ENCODE results near the gene TTYH2. TPM values are rescaled to one million over a fixed set of nuclear protein-coding genes. Genes with fewer than 3 reads are reported as not detected.

TTYH2 gene
- polyA plus RNA-seq, 1 donor from 2014 or later: 2.5 TPM

GRCh38 chr17:74235040-74235581, 21.7 kb downstream of the TTYH2 start:
- no peak overlapping the region for H3K9ac ChIP-seq (ENCODE audit: low read length)
- H3F3A ChIP-seq (ENCODE audit: insufficient read depth, low read length, poor library complexity, severe bottlenecking): no peaks in the 10 kb centered on the region
- no peak overlapping the region for H2AFZ ChIP-seq (ENCODE audit: low read depth, low read length)
- no peaks in the 10 kb centered on the region for H3K36me3 ChIP-seq (ENCODE audit: insufficient read depth, low read length)
- no peak overlapping the region for H3K27ac ChIP-seq (ENCODE audit: low read length)
- no peaks in the 10 kb centered on the region for H3K9me3 ChIP-seq (ENCODE audit: low read length)
- no peak overlapping the region for H3K4me3 ChIP-seq (ENCODE audit: low read length)
- no peak overlapping the region for H3K4me2 ChIP-seq (ENCODE audit: low read length)
- no peaks in the 10 kb centered on the region for H3K9me2 ChIP-seq (ENCODE audit: insufficient read depth, low read length)
- H3K27me3 ChIP-seq (ENCODE audit: insufficient read depth, low read depth, low read length): no peaks in the 10 kb centered on the region
- H4K20me1 ChIP-seq (ENCODE audit: insufficient read depth): no peaks in the 10 kb centered on the region
- TF ChIP-seq REST (IDR thresholded peaks at IDR 0.05; ENCODE audit: borderline replicate concordance) (no peak), RAD21 (conservative IDR thresholded peaks at IDR 0.05) (no peak), SMC3 (conservative IDR thresholded peaks at IDR 0.05; ENCODE audit: poor library complexity) (no peak), EP300 (conservative IDR thresholded peaks at IDR 0.05; ENCODE audit: poor library complexity, severe bottlenecking) (no peak), CTCF (IDR thresholded peaks at IDR 0.05; ENCODE audit: poor library complexity, severe bottlenecking) (no peak), MXI1 (conservative IDR thresholded peaks at IDR 0.05; ENCODE audit: poor library complexity, severe bottlenecking) (no peak), EZH2 (IDR thresholded peaks at IDR 0.05; ENCODE audit: borderline replicate concordance, insufficient read depth, low read length, poor library complexity, severe bottlenecking) (no peak), TAF1 (IDR thresholded peaks at IDR 0.05; ENCODE audit: low read depth) (no peak), POLR2AphosphoS5 (IDR thresholded peaks at IDR 0.05) (no peak)
- no peaks in the 10 kb centered on the region for H3K79me2 ChIP-seq (replicated peaks; ENCODE audit: insufficient read depth, low read length)

- no peak overlapping the region for H3K27ac ChIP-seq (ENCODE audit: low read length)
Observed at GRCh38 chr17:74235911-74236371, 22.6 kb downstream of the TTYH2 start.

More at GRCh38 chr17:74235911-74236371, 22.6 kb downstream of the TTYH2 start:
- Histone ChIP-seq H2AFZ (ENCODE audit: low read depth, low read length) (no peak overlapping the region), H3K79me2 (replicated peaks; ENCODE audit: insufficient read depth, low read length) (no peaks in the 10 kb centered on the region), H3K4me3 (ENCODE audit: low read length) (no peak overlapping the region), H3F3A (ENCODE audit: insufficient read depth, low read length, poor library complexity, severe bottlenecking) (no peaks in the 10 kb centered on the region), H3K9ac (ENCODE audit: low read length) (no peak overlapping the region), H3K9me2 (ENCODE audit: insufficient read depth, low read length) (no peaks in the 10 kb centered on the region), H3K4me2 (ENCODE audit: low read length) (no peak overlapping the region), H3K36me3 (ENCODE audit: insufficient read depth, low read length) (no peaks in the 10 kb centered on the region), H3K9me3 (ENCODE audit: low read length) (no peaks in the 10 kb centered on the region), H3K27me3 (ENCODE audit: insufficient read depth, low read depth, low read length) (no peaks in the 10 kb centered on the region), H4K20me1 (ENCODE audit: insufficient read depth) (no peaks in the 10 kb centered on the region)
- TF ChIP-seq EZH2 (IDR thresholded peaks at IDR 0.05; ENCODE audit: borderline replicate concordance, insufficient read depth, low read length, poor library complexity, severe bottlenecking) (no peak), RAD21 (conservative IDR thresholded peaks at IDR 0.05) (no peak), MXI1 (conservative IDR thresholded peaks at IDR 0.05; ENCODE audit: poor library complexity, severe bottlenecking) (no peak), POLR2AphosphoS5 (IDR thresholded peaks at IDR 0.05) (no peak), TAF1 (IDR thresholded peaks at IDR 0.05; ENCODE audit: low read depth) (no peak), REST (IDR thresholded peaks at IDR 0.05; ENCODE audit: borderline replicate concordance) (no peak), SMC3 (conservative IDR thresholded peaks at IDR 0.05; ENCODE audit: poor library complexity) (no peak), CTCF (IDR thresholded peaks at IDR 0.05; ENCODE audit: poor library complexity, severe bottlenecking) (no peak), EP300 (conservative IDR thresholded peaks at IDR 0.05; ENCODE audit: poor library complexity, severe bottlenecking) (no peak)
